Measurements from ENCODE around the gene TTLL11. TPM values are rescaled to one million over a fixed set of nuclear protein-coding genes. Genes with fewer than 3 reads are reported as not detected.

TTLL11 gene
- polyA plus RNA-seq, 1 of the 3 experiments (the other 2 are of a cell fraction), result 6.8 TPM

DNA sequence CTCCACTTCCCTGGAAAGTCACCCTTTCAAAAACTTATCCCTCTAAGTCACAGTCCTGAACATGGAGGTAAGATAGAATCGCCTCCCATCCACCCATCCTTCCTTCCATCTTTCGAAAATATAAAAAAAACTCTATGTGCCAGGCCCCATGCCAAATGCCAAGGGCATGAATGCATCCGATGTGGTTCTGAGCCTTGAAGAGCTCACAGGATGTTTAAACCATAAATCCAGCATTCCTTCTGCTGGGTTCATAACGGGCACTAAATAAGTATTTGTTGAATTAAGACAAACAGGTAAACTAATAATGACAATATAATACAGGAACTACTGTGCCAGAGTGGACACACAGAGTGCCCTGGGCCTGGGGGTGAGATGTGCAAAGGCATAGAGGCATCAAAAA is 147.3 kb downstream of the TTLL11 start:
- peak overlapping the region; percentile 53 for H3K4me2 ChIP-seq
- 16% methylated on average over 4 of the region's 4 CpGs for WGBS (ENCODE audit: low lambda C conversion rate)
- no peak for DNase-seq
- H2AFZ ChIP-seq (ENCODE audit: low read depth), result no peak overlapping the region
- H3K4me3 ChIP-seq (ENCODE audit: low read depth in 2 of 2, low read length in 1 of 2), result no peak overlapping the region
- no peaks in the 10 kb centered on the region for H3K9me2 ChIP-seq
- no peaks in the 10 kb centered on the region for H3K9me3 ChIP-seq
- H4K20me1 ChIP-seq (ENCODE audit: insufficient read depth), result no peaks in the 10 kb centered on the region
- POLR2A ChIA-PET, result no interaction called here
- H3K27me3 ChIP-seq (ENCODE audit: insufficient read depth), result no peaks in the 10 kb centered on the region
- peaks cover 77% of the 10 kb centered on the region for H3K79me2 ChIP-seq (ENCODE audit: insufficient read depth)
- peaks cover 15 to 35% of the 10 kb centered on the region in 2 experiments for H3K4me1 ChIP-seq (ENCODE audit: control insufficient read depth in 1 of 2, insufficient read depth in 2 of 2, low read depth in 1 of 2, low read length in 1 of 2)
- peak overlapping the region; percentile 56 to 99; a peak in 3 of 4 replicates for H3K27ac ChIP-seq (ENCODE audit: low read depth in 2 of 2, low read length in 1 of 2)
- H3K9ac ChIP-seq, result peak overlapping the region; percentile 63
- H3K36me3 ChIP-seq (replicated peaks in 1 of 2; ENCODE audit: control insufficient read depth in 1 of 2, insufficient read depth in 2 of 2, low read length in 1 of 2), result peaks cover 0 to 6% of the 10 kb centered on the region in 2 experiments
- CTCF ChIA-PET, result interaction anchor here (1.7 kb wide), 1 partner anchor 15 kb away, joined by 4 read pairs; no protein-coding TSS in a partner anchor
- H3F3A ChIP-seq (replicated peaks; ENCODE audit: insufficient read depth), result peaks cover 27% of the 10 kb centered on the region
- TF ChIP-seq FOSL2 (IDR thresholded peaks at IDR 0.05; ENCODE audit: borderline replicate concordance, low read depth), result peak; percentile 79
- TF ChIP-seq, protein P1, sequence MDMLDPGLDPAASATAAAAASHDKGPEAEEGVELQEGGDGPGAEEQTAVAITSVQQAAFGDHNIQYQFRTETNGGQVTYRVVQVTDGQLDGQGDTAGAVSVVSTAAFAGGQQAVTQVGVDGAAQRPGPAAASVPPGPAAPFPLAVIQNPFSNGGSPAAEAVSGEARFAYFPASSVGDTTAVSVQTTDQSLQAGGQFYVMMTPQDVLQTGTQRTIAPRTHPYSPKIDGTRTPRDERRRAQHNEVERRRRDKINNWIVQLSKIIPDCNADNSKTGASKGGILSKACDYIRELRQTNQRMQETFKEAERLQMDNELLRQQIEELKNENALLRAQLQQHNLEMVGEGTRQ (IDR thresholded peaks at IDR 0.05; ENCODE audit: borderline replicate concordance, low read depth, low read length), result no peak
- TF ChIP-seq NFIC (IDR thresholded peaks at IDR 0.05; ENCODE audit: borderline replicate concordance), result peak; percentile 98
- no peak for TF ChIP-seq ELF1 (IDR thresholded peaks at IDR 0.05)
- TF ChIP-seq GABPA (IDR thresholded peaks at IDR 0.05; ENCODE audit: low read depth), result no peak
- TF ChIP-seq FOXJ3 (CRISPR knock-in tag; IDR thresholded peaks at IDR 0.05), result no peak
- TF ChIP-seq MXI1 (IDR thresholded peaks at IDR 0.05; ENCODE audit: low read depth, low read length), result no peak
- TF ChIP-seq POLR2AphosphoS5 (IDR thresholded peaks at IDR 0.05; ENCODE audit: low read depth, low read length), result peak; percentile 44; the same call in 1 of the 2 replicates
- TF ChIP-seq, protein P2, sequence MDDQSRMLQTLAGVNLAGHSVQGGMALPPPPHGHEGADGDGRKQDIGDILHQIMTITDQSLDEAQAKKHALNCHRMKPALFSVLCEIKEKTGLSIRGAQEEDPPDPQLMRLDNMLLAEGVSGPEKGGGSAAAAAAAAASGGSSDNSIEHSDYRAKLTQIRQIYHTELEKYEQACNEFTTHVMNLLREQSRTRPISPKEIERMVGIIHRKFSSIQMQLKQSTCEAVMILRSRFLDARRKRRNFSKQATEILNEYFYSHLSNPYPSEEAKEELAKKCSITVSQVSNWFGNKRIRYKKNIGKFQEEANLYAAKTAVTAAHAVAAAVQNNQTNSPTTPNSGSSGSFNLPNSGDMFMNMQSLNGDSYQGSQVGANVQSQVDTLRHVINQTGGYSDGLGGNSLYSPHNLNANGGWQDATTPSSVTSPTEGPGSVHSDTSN (IDR thresholded peaks at IDR 0.05), result peak; percentile 90
- no peak for TF ChIP-seq SIN3A (IDR thresholded peaks at IDR 0.05; ENCODE audit: borderline replicate concordance, low read depth, low read length)
- TF ChIP-seq RCOR1 (IDR thresholded peaks at IDR 0.05; ENCODE audit: low read length), result no peak
- TF ChIP-seq, protein P3, sequence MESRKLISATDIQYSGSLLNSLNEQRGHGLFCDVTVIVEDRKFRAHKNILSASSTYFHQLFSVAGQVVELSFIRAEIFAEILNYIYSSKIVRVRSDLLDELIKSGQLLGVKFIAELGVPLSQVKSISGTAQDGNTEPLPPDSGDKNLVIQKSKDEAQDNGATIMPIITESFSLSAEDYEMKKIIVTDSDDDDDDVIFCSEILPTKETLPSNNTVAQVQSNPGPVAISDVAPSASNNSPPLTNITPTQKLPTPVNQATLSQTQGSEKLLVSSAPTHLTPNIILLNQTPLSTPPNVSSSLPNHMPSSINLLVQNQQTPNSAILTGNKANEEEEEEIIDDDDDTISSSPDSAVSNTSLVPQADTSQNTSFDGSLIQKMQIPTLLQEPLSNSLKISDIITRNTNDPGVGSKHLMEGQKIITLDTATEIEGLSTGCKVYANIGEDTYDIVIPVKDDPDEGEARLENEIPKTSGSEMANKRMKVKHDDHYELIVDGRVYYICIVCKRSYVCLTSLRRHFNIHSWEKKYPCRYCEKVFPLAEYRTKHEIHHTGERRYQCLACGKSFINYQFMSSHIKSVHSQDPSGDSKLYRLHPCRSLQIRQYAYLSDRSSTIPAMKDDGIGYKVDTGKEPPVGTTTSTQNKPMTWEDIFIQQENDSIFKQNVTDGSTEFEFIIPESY (IDR thresholded peaks at IDR 0.05; ENCODE audit: borderline replicate concordance, low read depth), result no peak
- TF ChIP-seq, protein P4, sequence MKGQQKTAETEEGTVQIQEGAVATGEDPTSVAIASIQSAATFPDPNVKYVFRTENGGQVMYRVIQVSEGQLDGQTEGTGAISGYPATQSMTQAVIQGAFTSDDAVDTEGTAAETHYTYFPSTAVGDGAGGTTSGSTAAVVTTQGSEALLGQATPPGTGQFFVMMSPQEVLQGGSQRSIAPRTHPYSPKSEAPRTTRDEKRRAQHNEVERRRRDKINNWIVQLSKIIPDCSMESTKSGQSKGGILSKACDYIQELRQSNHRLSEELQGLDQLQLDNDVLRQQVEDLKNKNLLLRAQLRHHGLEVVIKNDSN (IDR thresholded peaks at IDR 0.05; ENCODE audit: borderline replicate concordance, low read depth), result no peak
- TF ChIP-seq RFX5 (IDR thresholded peaks at IDR 0.05; ENCODE audit: low read length), result no peak
- TF ChIP-seq, protein P5, sequence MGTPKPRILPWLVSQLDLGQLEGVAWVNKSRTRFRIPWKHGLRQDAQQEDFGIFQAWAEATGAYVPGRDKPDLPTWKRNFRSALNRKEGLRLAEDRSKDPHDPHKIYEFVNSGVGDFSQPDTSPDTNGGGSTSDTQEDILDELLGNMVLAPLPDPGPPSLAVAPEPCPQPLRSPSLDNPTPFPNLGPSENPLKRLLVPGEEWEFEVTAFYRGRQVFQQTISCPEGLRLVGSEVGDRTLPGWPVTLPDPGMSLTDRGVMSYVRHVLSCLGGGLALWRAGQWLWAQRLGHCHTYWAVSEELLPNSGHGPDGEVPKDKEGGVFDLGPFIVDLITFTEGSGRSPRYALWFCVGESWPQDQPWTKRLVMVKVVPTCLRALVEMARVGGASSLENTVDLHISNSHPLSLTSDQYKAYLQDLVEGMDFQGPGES (IDR thresholded peaks at IDR 0.05; ENCODE audit: low read depth, low read length), result no peak
- TF ChIP-seq, protein P6, sequence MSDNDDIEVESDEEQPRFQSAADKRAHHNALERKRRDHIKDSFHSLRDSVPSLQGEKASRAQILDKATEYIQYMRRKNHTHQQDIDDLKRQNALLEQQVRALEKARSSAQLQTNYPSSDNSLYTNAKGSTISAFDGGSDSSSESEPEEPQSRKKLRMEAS (IDR thresholded peaks at IDR 0.05; ENCODE audit: low read depth), result peak; percentile 48; the same call in 1 of the 2 replicates
- TF ChIP-seq GATA2 (CRISPR knock-in tag; IDR thresholded peaks at IDR 0.05), result no peak
- TF ChIP-seq, protein P7, sequence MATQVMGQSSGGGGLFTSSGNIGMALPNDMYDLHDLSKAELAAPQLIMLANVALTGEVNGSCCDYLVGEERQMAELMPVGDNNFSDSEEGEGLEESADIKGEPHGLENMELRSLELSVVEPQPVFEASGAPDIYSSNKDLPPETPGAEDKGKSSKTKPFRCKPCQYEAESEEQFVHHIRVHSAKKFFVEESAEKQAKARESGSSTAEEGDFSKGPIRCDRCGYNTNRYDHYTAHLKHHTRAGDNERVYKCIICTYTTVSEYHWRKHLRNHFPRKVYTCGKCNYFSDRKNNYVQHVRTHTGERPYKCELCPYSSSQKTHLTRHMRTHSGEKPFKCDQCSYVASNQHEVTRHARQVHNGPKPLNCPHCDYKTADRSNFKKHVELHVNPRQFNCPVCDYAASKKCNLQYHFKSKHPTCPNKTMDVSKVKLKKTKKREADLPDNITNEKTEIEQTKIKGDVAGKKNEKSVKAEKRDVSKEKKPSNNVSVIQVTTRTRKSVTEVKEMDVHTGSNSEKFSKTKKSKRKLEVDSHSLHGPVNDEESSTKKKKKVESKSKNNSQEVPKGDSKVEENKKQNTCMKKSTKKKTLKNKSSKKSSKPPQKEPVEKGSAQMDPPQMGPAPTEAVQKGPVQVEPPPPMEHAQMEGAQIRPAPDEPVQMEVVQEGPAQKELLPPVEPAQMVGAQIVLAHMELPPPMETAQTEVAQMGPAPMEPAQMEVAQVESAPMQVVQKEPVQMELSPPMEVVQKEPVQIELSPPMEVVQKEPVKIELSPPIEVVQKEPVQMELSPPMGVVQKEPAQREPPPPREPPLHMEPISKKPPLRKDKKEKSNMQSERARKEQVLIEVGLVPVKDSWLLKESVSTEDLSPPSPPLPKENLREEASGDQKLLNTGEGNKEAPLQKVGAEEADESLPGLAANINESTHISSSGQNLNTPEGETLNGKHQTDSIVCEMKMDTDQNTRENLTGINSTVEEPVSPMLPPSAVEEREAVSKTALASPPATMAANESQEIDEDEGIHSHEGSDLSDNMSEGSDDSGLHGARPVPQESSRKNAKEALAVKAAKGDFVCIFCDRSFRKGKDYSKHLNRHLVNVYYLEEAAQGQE (IDR thresholded peaks at IDR 0.05; ENCODE audit: low read depth, low read length), result no peak
- no peak for TF ChIP-seq SMC3 (IDR thresholded peaks at IDR 0.05; ENCODE audit: low read depth, low read length)
- no peak; the same call in 1 of the 2 replicates for TF ChIP-seq YY1 (IDR thresholded peaks at IDR 0.05; ENCODE audit: low read depth)
- TF ChIP-seq, protein P8, sequence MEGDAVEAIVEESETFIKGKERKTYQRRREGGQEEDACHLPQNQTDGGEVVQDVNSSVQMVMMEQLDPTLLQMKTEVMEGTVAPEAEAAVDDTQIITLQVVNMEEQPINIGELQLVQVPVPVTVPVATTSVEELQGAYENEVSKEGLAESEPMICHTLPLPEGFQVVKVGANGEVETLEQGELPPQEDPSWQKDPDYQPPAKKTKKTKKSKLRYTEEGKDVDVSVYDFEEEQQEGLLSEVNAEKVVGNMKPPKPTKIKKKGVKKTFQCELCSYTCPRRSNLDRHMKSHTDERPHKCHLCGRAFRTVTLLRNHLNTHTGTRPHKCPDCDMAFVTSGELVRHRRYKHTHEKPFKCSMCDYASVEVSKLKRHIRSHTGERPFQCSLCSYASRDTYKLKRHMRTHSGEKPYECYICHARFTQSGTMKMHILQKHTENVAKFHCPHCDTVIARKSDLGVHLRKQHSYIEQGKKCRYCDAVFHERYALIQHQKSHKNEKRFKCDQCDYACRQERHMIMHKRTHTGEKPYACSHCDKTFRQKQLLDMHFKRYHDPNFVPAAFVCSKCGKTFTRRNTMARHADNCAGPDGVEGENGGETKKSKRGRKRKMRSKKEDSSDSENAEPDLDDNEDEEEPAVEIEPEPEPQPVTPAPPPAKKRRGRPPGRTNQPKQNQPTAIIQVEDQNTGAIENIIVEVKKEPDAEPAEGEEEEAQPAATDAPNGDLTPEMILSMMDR (IDR thresholded peaks at IDR 0.05), result no peak
- peak in 1 of 2 experiments; percentile 92; a peak in 2 of 4 replicates for TF ChIP-seq EP300 (IDR thresholded peaks at IDR 0.05; ENCODE audit: borderline replicate concordance in 1 of 2, low read depth in 1 of 2, low read length in 1 of 2)

All from SK-N-SH (cell line).